Measurements from ENCODE around the gene AOX1. TPM values are rescaled to one million over a fixed set of nuclear protein-coding genes. Genes with fewer than 3 reads are reported as not detected.

Gene AOX1
- total and polyA plus RNA-seq, 2 donors (not counting 1 experiment from before 2014, with no cell fraction given) = 0.18 TPM; not detected in 1

DNA sequence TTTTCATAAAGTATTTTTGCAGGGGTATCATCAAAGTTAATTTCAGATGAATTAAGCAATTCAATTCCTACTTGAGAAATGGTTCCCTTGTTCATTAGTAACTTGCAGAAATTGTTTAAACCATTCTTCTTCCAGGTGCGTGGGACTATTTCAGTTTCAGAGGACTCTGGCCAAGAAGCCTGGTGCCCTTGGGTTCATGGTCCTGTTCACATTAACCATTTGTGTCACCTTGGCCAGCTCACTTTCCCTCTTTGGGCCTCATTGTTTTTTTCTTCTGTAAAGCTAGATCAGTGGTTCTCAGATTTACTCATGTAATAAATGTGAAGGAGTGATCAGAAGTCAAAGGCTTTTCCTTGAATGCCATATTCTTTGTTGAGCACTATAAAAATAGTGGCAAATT is 113.5 kb downstream of the AOX1 start:
- no peak overlapping the region for H3K9ac ChIP-seq (ENCODE audit: low read length)
- intact Hi-C loops (cut with micrococcal nuclease) = no loop called here
- no CpG with 5 or more reads among the region's 1 CpG for whole genome bisulfite sequencing (ENCODE audit: insufficient coverage)
- no peak for TF ChIP-seq EZH2 (IDR thresholded peaks at IDR 0.05; ENCODE audit: borderline replicate concordance, insufficient read depth, low read depth, low read length, poor library complexity, severe bottlenecking)
- ChIA-PET POLR2A (no interaction called here), CTCF (interaction anchor here (0.6 to 1.7 kb wide), 3 partner anchors 14 to 711 kb away, joined by 3 to 4 read pairs (median 3); no protein-coding TSS in a partner anchor)
- Mint-ChIP-seq H3K27me3 (peaks cover 20% of the 10 kb centered on the region), H3K4me3 (no peak overlapping the region), H3K9me3 (ENCODE audit: insufficient read depth) (no peaks in the 10 kb centered on the region), H3K4me1 (peaks cover 10% of the 10 kb centered on the region), H3K27ac (no peak overlapping the region)
- H3K79me2 ChIP-seq (ENCODE audit: control insufficient read depth, insufficient read depth, low read length) = no peaks in the 10 kb centered on the region
- H3K4me3 ChIP-seq (ENCODE audit: control extremely low read depth in 1 of 5, extremely low read depth in 1 of 5, insufficient read depth in 1 of 5, low read depth in 2 of 5, low read length in 4 of 5) = no peak overlapping the region
- ATAC-seq (ENCODE audit: low read depth) = no peak
- H3K4me1 ChIP-seq (ENCODE audit: control insufficient read depth in 2 of 2, insufficient read depth in 2 of 2, low read length in 2 of 2) = peaks cover 19% of the 10 kb centered on the region in 2 donors
- no peak overlapping the region for H3K4me2 ChIP-seq (replicated peaks; ENCODE audit: low read depth, low read length, poor library complexity, severe bottlenecking)
- no peaks in the 10 kb centered on the region for H3K36me3 ChIP-seq (replicated peaks in 1 of 2; ENCODE audit: control extremely low read depth in 1 of 2, control insufficient read depth in 1 of 2, extremely low read depth in 1 of 2, insufficient read depth in 2 of 2, low read length in 1 of 2)
- no peak overlapping the region for H3K27ac ChIP-seq (ENCODE audit: low read length in 2 of 2)
- H2AFZ ChIP-seq (ENCODE audit: insufficient read depth, low read depth, low read length, poor library complexity, severe bottlenecking) = no peak overlapping the region
- H3K9me3 ChIP-seq (ENCODE audit: control extremely low read depth in 1 of 3, control insufficient read depth in 2 of 3, insufficient read depth in 1 of 3, low read length in 2 of 3) = no peaks in the 10 kb centered on the region
- no peaks in the 10 kb centered on the region for H3K27me3 ChIP-seq (replicated peaks in 1 of 4; ENCODE audit: control extremely low read depth in 1 of 4, control insufficient read depth in 3 of 4, insufficient read depth in 4 of 4, low read length in 3 of 4)
- no peaks in the 10 kb centered on the region for H4K20me1 ChIP-seq (ENCODE audit: control insufficient read depth, insufficient read depth, low read length, poor library complexity, severe bottlenecking)
- no peak for DNase-seq

DNA sequence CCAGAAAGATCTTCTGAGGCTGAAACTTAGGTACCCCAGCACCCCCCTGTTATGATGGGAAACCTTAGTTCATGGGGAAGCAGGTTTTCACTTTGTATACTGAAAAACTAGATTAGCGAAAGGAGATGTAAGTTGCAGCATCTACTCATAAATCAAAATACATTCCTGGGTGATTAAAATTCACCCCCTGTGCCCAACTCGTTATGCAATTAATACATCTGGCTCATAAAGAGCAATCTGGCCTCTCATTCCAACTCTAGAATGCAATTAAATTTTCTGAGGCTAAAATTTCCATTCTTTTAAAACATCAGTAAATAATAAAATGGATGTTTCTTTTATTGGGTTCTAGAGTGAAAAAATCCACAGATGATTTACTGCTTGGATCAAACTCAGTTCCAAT is 115.0 kb downstream of the AOX1 start:
- H3K9ac ChIP-seq (ENCODE audit: low read length) = no peak overlapping the region
- ATAC-seq (ENCODE audit: low read depth) = no peak

More for the DNA sequence above, 115.0 kb downstream of the AOX1 start:
- no peaks in the 10 kb centered on the region for H3K27me3 ChIP-seq (replicated peaks in 1 of 4; ENCODE audit: control extremely low read depth in 1 of 4, control insufficient read depth in 3 of 4, insufficient read depth in 4 of 4, low read length in 3 of 4)
- no peak overlapping the region for H2AFZ ChIP-seq (ENCODE audit: insufficient read depth, low read depth, low read length, poor library complexity, severe bottlenecking)
- Mint-ChIP-seq H3K4me1 (peaks cover 8% of the 10 kb centered on the region), H3K4me3 (no peak overlapping the region), H3K27ac (no peak overlapping the region), H3K27me3 (peaks cover 21% of the 10 kb centered on the region), H3K9me3 (ENCODE audit: insufficient read depth) (no peaks in the 10 kb centered on the region)
- H3K79me2 ChIP-seq (ENCODE audit: control insufficient read depth, insufficient read depth, low read length) = no peaks in the 10 kb centered on the region
- 100% methylated on average over 1 of the region's 2 CpGs for WGBS (ENCODE audit: insufficient coverage)
- TF ChIP-seq, protein P1, sequence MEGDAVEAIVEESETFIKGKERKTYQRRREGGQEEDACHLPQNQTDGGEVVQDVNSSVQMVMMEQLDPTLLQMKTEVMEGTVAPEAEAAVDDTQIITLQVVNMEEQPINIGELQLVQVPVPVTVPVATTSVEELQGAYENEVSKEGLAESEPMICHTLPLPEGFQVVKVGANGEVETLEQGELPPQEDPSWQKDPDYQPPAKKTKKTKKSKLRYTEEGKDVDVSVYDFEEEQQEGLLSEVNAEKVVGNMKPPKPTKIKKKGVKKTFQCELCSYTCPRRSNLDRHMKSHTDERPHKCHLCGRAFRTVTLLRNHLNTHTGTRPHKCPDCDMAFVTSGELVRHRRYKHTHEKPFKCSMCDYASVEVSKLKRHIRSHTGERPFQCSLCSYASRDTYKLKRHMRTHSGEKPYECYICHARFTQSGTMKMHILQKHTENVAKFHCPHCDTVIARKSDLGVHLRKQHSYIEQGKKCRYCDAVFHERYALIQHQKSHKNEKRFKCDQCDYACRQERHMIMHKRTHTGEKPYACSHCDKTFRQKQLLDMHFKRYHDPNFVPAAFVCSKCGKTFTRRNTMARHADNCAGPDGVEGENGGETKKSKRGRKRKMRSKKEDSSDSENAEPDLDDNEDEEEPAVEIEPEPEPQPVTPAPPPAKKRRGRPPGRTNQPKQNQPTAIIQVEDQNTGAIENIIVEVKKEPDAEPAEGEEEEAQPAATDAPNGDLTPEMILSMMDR (IDR thresholded peaks at IDR 0.05) = no peak
- no peak for TF ChIP-seq EZH2 (IDR thresholded peaks at IDR 0.05; ENCODE audit: borderline replicate concordance, insufficient read depth, low read depth, low read length, poor library complexity, severe bottlenecking)
- ChIA-PET POLR2A (interaction anchor here (1.0 kb wide), 1 partner anchor 12 kb away, joined by 3 read pairs; no protein-coding TSS in a partner anchor), CTCF (no interaction called here)
- H3K27ac ChIP-seq (ENCODE audit: low read length in 2 of 2) = no peak overlapping the region
- no peak overlapping the region for H3K4me2 ChIP-seq (replicated peaks; ENCODE audit: low read depth, low read length, poor library complexity, severe bottlenecking)
- peaks cover 3 to 4% of the 10 kb centered on the region in 2 donors for H3K4me1 ChIP-seq (ENCODE audit: control insufficient read depth in 2 of 2, insufficient read depth in 2 of 2, low read length in 2 of 2)
- no peak for DNase-seq
- no peaks in the 10 kb centered on the region for H3K9me3 ChIP-seq (ENCODE audit: control extremely low read depth in 1 of 3, control insufficient read depth in 2 of 3, insufficient read depth in 1 of 3, low read length in 2 of 3)
- no peaks in the 10 kb centered on the region for H4K20me1 ChIP-seq (ENCODE audit: control insufficient read depth, insufficient read depth, low read length, poor library complexity, severe bottlenecking)
- H3K4me3 ChIP-seq (ENCODE audit: control extremely low read depth in 1 of 5, extremely low read depth in 1 of 5, insufficient read depth in 1 of 5, low read depth in 2 of 5, low read length in 4 of 5) = no peak overlapping the region
- no peaks in the 10 kb centered on the region for H3K36me3 ChIP-seq (replicated peaks in 1 of 2; ENCODE audit: control extremely low read depth in 1 of 2, control insufficient read depth in 1 of 2, extremely low read depth in 1 of 2, insufficient read depth in 2 of 2, low read length in 1 of 2)
- intact Hi-C loops (cut with micrococcal nuclease) = loop anchor here (5.0 kb wide), 1 partner anchor 719 kb away; no protein-coding TSS in a partner anchor

All from B cell (primary cell).